ENCODE data around the gene ABCG5. TPM values are rescaled to one million over a fixed set of nuclear protein-coding genes. Genes with fewer than 3 reads are reported as not detected.

ABCG5 gene
- total RNA-seq, 2 donors from 2014 or later, result not detected

DNA sequence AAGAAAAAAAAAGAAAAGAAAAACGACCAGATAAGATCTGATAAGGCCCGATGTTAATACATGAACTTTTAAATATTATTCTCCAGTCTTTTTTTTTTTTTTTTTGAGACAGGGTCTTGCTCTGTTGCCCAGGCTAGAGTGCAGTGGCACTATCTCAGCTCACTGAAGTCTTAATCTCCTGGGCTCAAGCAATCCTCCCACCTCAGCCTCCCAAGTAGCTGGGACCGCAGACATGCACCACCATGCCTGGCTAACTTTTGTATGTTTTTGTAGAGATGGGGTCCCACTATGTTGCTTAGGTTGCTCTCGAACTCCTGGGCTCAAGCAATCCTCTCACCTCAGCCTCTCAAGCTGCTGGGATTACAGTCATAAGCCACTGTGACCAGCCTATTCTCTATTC is 1.6 kb downstream of the ABCG5 start:
- DNase-seq, result no peak
- Mint-ChIP-seq H3K36me3 (ENCODE audit: low read depth) (no peaks in the 10 kb centered on the region), H3K4me1 (no peaks in the 10 kb centered on the region)

DNA sequence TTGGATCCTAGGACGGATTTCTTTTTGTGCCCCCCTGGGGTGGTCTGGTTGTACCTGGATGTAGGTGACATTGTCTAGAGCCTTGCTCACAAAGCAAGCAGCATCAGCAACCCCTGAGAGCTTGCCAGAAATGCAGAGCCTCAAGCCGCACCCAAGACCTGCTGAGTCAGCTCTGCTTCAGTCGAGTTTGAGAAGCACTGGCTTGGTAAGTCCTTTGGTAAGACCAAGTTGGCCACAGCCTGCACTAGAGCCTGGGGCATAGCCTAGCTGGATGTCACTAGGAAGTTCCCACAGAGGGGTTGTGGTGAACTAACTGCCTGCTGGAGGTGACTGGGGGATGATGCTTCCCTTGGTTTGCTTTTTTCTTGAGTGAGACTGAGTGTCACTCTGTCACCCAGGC is 6.2 kb downstream of the ABCG5 start:
- ATAC-seq, result no peak

More for the DNA sequence above, 1.6 kb downstream of the ABCG5 start:
- H3K9me3 ChIP-seq (ENCODE audit: control insufficient read depth, low read length, poor library complexity, severe bottlenecking), result no peaks in the 10 kb centered on the region
- ATAC-seq, result no peak
- Mint-ChIP-seq H3K27ac (no peak overlapping the region), H3K4me3 (no peak overlapping the region), H3K27me3 (peaks cover 22% of the 10 kb centered on the region)

DNA sequence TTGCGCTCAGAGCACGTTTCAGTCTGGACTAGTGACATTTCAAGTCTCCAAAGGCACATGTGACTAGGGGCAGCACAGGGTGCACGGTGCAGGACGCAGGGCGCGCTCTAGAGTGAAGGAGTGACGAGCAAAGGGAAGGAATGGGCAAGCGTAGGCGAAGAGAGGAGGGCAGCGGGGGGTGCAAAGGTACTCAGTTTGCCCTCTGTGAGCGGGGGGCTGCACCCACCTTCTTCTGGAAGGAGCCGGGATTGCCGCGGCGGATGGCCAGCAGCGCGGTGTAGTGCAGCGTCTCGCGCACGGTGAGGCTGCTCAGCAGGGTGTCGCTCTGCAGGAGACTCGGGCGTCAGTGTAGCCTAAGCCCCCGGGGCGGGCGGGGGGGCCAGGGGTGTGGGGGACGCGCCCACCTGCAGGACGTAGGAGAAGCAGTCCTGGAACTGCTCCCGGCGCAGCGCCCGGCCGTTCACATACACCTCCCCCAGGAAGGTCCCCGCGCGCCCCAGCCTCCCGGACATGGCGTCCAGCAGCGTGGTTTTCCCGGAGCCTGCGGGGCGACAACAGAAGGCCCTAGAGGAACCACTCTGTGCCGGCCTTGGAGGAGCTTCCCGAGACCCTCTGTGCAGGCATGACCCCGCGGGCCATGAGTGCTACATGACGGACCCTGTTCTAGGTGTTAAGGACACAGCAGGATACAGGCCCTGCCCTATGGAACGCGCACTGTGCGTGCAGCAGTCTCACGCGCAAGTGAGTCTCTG is 6.9 kb downstream of the ABCG5 start:
- no peak overlapping the region for H3K4me3 Mint-ChIP-seq
- H3K27me3 Mint-ChIP-seq, result peaks cover 42% of the 10 kb centered on the region
- H3K9me3 ChIP-seq (ENCODE audit: control insufficient read depth, low read length, poor library complexity, severe bottlenecking), result no peaks in the 10 kb centered on the region
- no peak overlapping the region for H3K27ac Mint-ChIP-seq
- peaks cover 2% of the 10 kb centered on the region for H3K36me3 Mint-ChIP-seq (ENCODE audit: low read depth)
- H3K4me1 Mint-ChIP-seq, result peaks cover 4% of the 10 kb centered on the region
- no peak for ATAC-seq
- no peak for DNase-seq

More for the DNA sequence above, 6.2 kb downstream of the ABCG5 start:
- Mint-ChIP-seq H3K4me1 (peaks cover 4% of the 10 kb centered on the region), H3K27ac (no peak overlapping the region), H3K4me3 (no peak overlapping the region), H3K27me3 (peaks cover 41% of the 10 kb centered on the region), H3K36me3 (ENCODE audit: low read depth) (peaks cover 2% of the 10 kb centered on the region)
- DNase-seq, result no peak
- no peaks in the 10 kb centered on the region for H3K9me3 ChIP-seq (ENCODE audit: control insufficient read depth, low read length, poor library complexity, severe bottlenecking)

DNA sequence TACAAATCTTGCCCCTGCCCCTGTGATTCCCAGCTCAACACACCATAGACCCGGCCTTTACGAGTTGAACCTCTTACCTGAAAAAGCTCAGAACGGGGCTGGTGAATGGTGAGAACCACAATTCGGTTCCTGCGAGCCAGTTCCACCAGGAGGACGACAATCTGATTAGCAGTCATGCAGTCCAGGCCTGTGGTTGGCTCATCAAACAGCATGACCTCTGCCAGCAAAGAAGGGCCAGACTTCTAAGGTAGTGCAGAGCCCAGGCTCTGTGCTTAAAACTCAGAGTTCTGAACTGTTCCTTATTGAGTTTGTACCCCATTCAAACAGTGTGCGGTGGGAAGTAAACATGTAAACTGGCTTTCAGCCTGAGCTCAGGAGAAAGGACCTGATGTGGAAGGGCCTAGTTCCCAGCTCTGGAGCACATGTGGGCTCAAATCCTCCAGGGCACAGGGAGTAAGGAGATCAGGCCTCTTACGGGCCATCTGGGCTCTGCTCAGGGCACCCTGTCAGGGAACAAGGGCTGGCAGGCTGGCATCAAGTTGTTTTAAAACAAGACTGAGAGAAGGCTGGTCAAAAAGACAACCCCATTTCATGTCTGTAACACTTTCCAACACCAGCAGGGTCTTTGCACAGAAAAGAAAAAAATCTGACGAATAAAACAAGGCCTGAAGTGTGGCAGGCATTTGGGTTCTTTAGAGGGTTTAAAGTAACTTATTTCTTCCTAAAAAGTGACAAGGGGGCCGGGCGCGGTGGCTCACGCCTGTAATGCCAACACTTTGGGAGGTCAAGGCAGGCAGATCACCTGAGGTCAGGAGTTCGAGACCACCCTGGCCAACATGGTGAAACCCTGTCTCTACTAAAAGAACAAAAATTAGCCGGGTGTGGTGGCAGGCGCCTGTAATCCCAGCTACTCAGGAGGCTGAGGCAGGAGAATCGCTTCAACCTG is 12.1 kb downstream of the ABCG5 start:
- Mint-ChIP-seq H3K27ac (no peak overlapping the region), H3K36me3 (ENCODE audit: low read depth) (peaks cover 5% of the 10 kb centered on the region), H3K4me3 (no peak overlapping the region), H3K27me3 (peaks cover 59% of the 10 kb centered on the region), H3K4me1 (peaks cover 3% of the 10 kb centered on the region)
- no peak for DNase-seq
- ATAC-seq, result no peak
- H3K9me3 ChIP-seq (ENCODE audit: control insufficient read depth, low read length, poor library complexity, severe bottlenecking), result no peaks in the 10 kb centered on the region

DNA sequence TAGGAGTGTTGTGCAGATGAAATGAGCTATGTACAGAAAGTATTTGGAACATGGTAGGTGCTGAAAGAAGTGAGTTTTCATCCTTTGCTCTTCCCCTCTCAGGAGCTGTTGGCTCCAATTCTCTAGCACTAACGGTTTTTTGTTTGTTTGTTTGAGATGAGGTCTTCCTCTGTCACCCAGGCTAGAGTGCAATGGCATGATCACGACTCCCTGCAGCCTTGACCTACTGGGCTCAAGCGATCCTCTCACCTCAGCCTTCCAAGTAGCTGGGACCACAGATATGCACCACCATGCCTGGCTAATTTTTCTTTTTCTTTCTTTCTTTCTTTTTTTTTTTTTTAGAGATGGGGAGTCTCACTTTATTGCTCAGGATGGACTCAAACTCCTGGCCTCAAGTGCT is 12.8 kb downstream of the ABCG5 start:
- ATAC-seq, result no peak
- H3K9me3 ChIP-seq (ENCODE audit: control insufficient read depth, low read length, poor library complexity, severe bottlenecking), result no peaks in the 10 kb centered on the region
- Mint-ChIP-seq H3K27ac (no peak overlapping the region), H3K27me3 (peaks cover 57% of the 10 kb centered on the region), H3K4me3 (no peak overlapping the region), H3K4me1 (no peaks in the 10 kb centered on the region), H3K36me3 (ENCODE audit: low read depth) (peaks cover 3% of the 10 kb centered on the region)
- no peak for DNase-seq

DNA sequence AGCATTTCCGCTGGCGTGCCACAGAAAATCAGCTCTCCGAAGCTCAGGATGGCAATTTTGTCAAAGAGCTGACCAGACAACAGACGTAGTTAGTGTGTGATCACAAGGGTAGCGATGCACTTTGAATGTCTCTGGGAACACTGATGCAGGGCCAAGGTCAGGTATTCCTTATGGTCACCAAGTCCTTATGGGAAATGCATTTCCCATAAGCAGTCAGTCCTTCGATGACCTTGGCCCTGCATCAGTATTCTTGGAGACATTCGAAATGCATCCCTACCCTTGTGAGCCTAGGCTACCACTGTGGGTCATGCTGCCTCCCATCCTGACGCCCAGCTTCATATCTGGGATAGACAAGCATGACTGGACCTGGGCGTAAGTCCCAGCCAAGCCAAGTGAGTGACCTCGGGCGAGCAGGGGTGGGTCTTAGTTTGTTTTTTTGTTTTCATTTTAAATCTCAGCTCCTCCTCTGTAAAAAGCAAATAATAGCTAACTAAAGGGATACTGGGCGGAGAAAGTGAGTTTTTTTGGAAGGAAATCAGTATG is 13.6 kb downstream of the ABCG5 start:
- peaks cover 3% of the 10 kb centered on the region for H3K36me3 Mint-ChIP-seq (ENCODE audit: low read depth)
- H3K4me1 Mint-ChIP-seq, result no peaks in the 10 kb centered on the region
- H3K27me3 Mint-ChIP-seq, result peaks cover 49% of the 10 kb centered on the region
- DNase-seq, result no peak
- H3K27ac Mint-ChIP-seq, result no peak overlapping the region
- H3K9me3 ChIP-seq (ENCODE audit: control insufficient read depth, low read length, poor library complexity, severe bottlenecking), result no peaks in the 10 kb centered on the region
- no peak overlapping the region for H3K4me3 Mint-ChIP-seq
- no peak for ATAC-seq

DNA sequence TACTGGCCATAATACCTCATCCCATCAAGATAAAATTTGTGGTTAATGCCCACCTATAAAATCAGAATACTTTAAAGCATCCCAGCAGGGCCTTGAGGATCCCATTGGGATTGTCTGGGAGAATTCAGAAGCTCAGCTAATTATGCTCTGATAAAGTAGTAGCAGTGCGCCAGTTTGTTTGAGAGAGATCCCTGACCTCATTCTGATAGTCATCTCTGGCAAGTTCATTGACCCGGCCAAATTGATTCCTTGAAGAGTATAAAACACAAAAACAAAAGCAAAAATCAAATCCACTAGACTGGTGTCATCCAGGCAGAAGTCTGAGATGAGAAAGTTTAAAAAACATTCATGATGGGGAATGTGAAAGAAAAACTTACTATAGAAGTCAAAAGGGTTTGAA is 14.1 kb downstream of the ABCG5 start:
- Mint-ChIP-seq H3K36me3 (ENCODE audit: low read depth) (peaks cover 3% of the 10 kb centered on the region), H3K4me1 (no peaks in the 10 kb centered on the region), H3K27ac (no peak overlapping the region), H3K4me3 (no peak overlapping the region), H3K27me3 (peaks cover 44% of the 10 kb centered on the region)
- H3K9me3 ChIP-seq (ENCODE audit: control insufficient read depth, low read length, poor library complexity, severe bottlenecking), result no peaks in the 10 kb centered on the region
- no peak for DNase-seq
- no peak for ATAC-seq

DNA sequence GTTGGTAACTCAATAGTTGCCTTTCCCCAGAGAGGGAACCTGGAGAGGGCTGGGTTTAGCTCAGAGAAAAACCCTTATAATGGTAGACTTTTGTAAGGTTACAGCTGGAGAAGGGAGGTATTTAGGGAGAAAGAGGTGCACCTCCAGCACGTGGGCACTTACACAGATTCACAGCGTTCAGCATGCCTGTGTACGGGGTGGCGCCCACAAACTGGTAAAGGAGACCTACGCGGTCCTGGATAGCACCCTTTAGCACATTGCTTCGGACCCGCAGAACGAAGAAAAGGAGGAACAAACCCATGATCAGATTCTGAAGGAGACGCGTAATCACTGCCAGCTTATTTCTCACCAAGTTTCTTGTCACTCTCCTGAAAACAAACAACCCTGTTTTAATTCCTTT is 14.9 kb downstream of the ABCG5 start:
- Mint-ChIP-seq H3K27me3 (peaks cover 42% of the 10 kb centered on the region), H3K4me1 (no peaks in the 10 kb centered on the region), H3K27ac (no peak overlapping the region), H3K36me3 (ENCODE audit: low read depth) (peaks cover 3% of the 10 kb centered on the region), H3K4me3 (no peak overlapping the region)
- no peak for ATAC-seq
- no peaks in the 10 kb centered on the region for H3K9me3 ChIP-seq (ENCODE audit: control insufficient read depth, low read length, poor library complexity, severe bottlenecking)
- no peak for DNase-seq

DNA sequence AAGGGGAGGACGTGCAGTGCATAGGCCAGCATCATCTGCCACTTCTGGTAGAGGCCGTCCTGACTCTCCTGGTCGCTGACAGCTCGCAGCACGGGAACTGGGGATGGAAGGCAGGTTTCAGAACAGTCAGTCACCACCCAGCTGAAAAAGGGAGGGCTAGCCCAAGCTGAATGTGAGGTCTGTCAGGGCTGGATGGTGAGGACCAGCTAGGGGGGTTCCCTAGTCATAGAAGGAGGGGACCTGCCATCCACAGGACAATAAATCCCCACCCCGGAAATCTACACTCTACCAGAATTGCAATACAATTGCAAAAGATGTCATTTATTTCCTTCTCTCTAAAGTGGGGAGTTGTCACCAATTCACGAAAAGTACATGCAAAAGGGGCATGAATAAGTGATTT is 15.8 kb downstream of the ABCG5 start:
- H3K9me3 ChIP-seq (ENCODE audit: control insufficient read depth, low read length, poor library complexity, severe bottlenecking), result no peaks in the 10 kb centered on the region

DNA sequence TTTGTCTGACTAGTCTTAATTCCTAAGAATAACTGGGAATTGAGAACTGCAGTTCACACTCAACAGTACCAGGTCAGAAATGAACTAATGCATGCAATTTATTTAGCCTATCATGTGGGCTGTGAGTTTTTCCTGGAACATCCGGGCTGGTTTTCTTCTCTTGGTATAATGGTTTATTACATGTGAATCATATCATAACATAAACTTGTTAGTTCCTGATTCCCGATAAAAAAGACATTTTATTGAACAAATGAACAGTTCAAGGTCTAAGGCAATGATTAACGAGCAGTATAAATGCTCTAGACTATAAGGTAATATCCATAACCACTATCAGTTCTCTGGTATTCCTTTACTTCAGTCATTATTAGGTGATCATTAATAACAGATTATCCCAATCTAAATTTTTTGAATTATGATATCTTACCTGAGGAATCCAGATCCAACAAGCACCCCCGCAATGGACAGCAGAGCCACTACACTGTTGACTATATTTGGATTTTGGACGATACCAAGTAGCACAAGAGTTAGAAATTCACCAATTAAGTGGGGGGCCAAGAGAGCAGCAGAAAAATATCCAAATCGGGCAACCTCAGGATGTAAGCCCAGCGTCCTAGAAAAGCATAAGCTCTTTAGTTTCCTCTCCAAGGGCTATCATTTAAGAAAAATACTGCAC is 19.0 kb downstream of the ABCG5 start:
- Mint-ChIP-seq H3K27me3 (peaks cover 23% of the 10 kb centered on the region), H3K4me1 (no peaks in the 10 kb centered on the region), H3K36me3 (ENCODE audit: low read depth) (peaks cover 3% of the 10 kb centered on the region), H3K27ac (no peak overlapping the region), H3K4me3 (no peak overlapping the region)
- no peaks in the 10 kb centered on the region for H3K9me3 ChIP-seq (ENCODE audit: control insufficient read depth, low read length, poor library complexity, severe bottlenecking)
- DNase-seq, result no peak
- no peak for ATAC-seq

More for the DNA sequence above, 15.8 kb downstream of the ABCG5 start:
- ATAC-seq (no peak), DNase-seq (no peak)
- no peaks in the 10 kb centered on the region for H3K4me1 Mint-ChIP-seq
- H3K27me3 Mint-ChIP-seq, result peaks cover 39% of the 10 kb centered on the region
- no peak overlapping the region for H3K4me3 Mint-ChIP-seq
- peaks cover 3% of the 10 kb centered on the region for H3K36me3 Mint-ChIP-seq (ENCODE audit: low read depth)
- H3K27ac Mint-ChIP-seq, result no peak overlapping the region

DNA sequence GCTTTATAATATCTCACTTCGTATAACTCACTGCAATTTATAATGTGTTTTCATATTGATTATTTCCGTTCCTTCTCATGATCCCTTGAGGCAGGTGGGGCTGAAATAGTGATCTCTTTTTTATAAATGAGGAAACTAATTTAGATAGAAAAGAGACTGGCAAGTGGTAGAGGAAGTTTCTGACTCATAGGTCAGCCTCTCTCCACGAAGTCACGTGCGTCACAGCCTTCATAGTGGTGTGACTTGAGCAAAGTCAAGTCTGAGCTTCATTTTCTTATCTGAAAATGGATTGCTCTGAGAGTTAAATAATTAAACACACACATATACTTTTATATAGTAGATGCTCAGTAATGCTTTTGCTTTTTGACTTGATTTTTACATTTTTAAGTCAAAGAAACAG is 19.9 kb downstream of the ABCG5 start:
- H3K9me3 ChIP-seq (ENCODE audit: control insufficient read depth, low read length, poor library complexity, severe bottlenecking), result no peaks in the 10 kb centered on the region
- H3K27me3 Mint-ChIP-seq, result peaks cover 15% of the 10 kb centered on the region
- no peak for ATAC-seq
- H3K4me3 Mint-ChIP-seq, result no peak overlapping the region
- H3K4me1 Mint-ChIP-seq, result no peaks in the 10 kb centered on the region
- DNase-seq, result no peak
- no peak overlapping the region for H3K27ac Mint-ChIP-seq
- peaks cover 3% of the 10 kb centered on the region for H3K36me3 Mint-ChIP-seq (ENCODE audit: low read depth)

DNA sequence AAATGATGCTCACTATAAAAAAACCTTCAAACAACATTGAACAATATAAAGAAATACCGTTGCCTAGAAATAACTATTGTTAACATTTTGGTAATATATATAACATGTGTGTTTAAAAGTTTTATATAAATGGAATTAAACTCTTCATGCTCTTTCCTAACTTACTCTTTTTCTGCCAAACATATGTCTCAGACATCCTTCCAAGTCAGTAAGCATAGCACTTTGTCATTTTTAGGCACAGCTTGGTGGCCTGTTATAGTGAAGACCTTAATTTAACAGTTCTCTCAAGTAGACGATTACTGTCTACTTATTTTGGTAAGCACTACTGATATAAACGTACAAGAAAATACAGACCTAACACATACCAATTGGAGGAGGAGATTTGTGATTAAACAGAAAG is 23.9 kb downstream of the ABCG5 start:
- Mint-ChIP-seq H3K36me3 (ENCODE audit: low read depth) (no peaks in the 10 kb centered on the region), H3K4me3 (no peak overlapping the region), H3K27ac (no peak overlapping the region), H3K4me1 (no peaks in the 10 kb centered on the region), H3K27me3 (no peaks in the 10 kb centered on the region)
- DNase-seq (no peak), ATAC-seq (no peak)
- H3K9me3 ChIP-seq (ENCODE audit: control insufficient read depth, low read length, poor library complexity, severe bottlenecking), result no peaks in the 10 kb centered on the region

DNA sequence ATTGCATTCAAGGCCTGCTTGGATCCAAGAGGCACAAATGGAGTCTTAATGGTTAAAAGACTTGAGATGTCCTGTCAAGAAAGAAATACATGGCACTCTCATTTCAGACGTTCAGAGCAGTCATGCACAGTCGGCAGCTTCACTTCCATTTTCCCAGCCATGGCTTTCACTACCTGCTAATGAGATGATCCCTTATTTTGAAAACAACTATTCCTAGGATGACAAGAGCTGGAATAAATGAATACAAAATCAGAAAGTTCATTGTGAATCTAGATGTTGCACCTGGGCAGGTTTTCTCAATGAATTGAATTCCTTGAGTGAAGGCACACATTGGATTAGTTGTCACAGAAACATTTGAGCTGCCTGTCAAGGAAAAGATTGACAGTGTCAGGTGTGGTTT is 25.7 kb downstream of the ABCG5 start:
- Mint-ChIP-seq H3K4me1 (no peaks in the 10 kb centered on the region), H3K36me3 (ENCODE audit: low read depth) (no peaks in the 10 kb centered on the region), H3K27me3 (no peaks in the 10 kb centered on the region), H3K27ac (no peak overlapping the region), H3K4me3 (no peak overlapping the region)
- DNase-seq, result no peak
- ATAC-seq, result no peak
- H3K9me3 ChIP-seq (ENCODE audit: control insufficient read depth, low read length, poor library complexity, severe bottlenecking), result no peaks in the 10 kb centered on the region

Measured in T-helper 17 cell (primary cell).